Measurements from ENCODE around the gene TMEM229A. TPM values are rescaled to one million over a fixed set of nuclear protein-coding genes. Genes with fewer than 3 reads are reported as not detected.
"Not testable (repeated sequence)": the region's sequence is repeated elsewhere in the genome, so short reads cannot be mapped to it uniquely, and the experiment has no call there.

The TMEM229A gene
- not detected in 2 replicates for total RNA-seq
- not detected in 2 replicates for polyA plus RNA-seq
- polyA plus RNA-seq (2011; cell fraction: cytosol; rRNA removed): not detected in 2 replicates
- not detected in 2 replicates for polyA plus RNA-seq (2011; cell fraction: nucleus; rRNA removed)
- not detected in 2 replicates for polyA plus RNA-seq (2012)
- polyA minus RNA-seq: not detected in 2 replicates
- not detected for polyA minus RNA-seq (2011; cell fraction: cytosol; rRNA and poly(A)+ RNA removed)
- polyA minus RNA-seq (2011; cell fraction: nucleus; rRNA and poly(A)+ RNA removed): not detected in 2 replicates
- Bru-seq, nascent RNA: not detected
- not detected for BruChase-seq, experiment 1, labeled RNA remaining after a 6-hour chase
- not detected for BruChase-seq, experiment 2, labeled RNA remaining after a 2-hour chase
- long read RNA-seq: 0 reads

- CTCF ChIA-PET: interaction anchor here (1.0 to 1.3 kb wide), 5 partner anchors 12 to 69 kb away, joined by 3 to 7 read pairs (median 3); no protein-coding TSS in a partner anchor
- DNase-seq (ENCODE audit: low read depth, low spot score) (peak; percentile 46), FAIRE-seq (no peak)
- dilution Hi-C loops (cut with MboI; ENCODE audit: extremely low pct_ligation_motif_present, low sequenced_read_pairs) (no loop called here), intact Hi-C loops (cut with micrococcal nuclease) (loop anchor here (1.0 to 5.0 kb wide), 2 partner anchors 52 to 755 kb away; no protein-coding TSS in a partner anchor)
- Histone ChIP-seq H3K4me1 (ENCODE audit: control insufficient read depth, extremely low read depth, insufficient read depth, low read length) (peaks cover 10% of the 10 kb centered on the region), H3K4me3 (replicated peaks in 1 of 3; ENCODE audit: insufficient read depth in 1 of 3, low read depth in 1 of 3, low read length in 3 of 3) (peak within 1 kb of the TSS in 2 of 3 experiments; percentile 21 to 28), H4K20me1 (replicated peaks; ENCODE audit: control insufficient read depth, extremely low read depth, insufficient read depth, low read length) (peaks cover 2% of the 10 kb centered on the region), H3K27me3 (ENCODE audit: control insufficient read depth in 2 of 2, insufficient read depth in 2 of 2, low read length in 2 of 2) (peaks cover 36 to 71% of the 10 kb centered on the region in 2 experiments), H3K9ac (replicated peaks; ENCODE audit: extremely low read depth, insufficient read depth, low read length) (no peak within 1 kb of the TSS), H3K9me1 (replicated peaks; ENCODE audit: control insufficient read depth, extremely low read depth, insufficient read depth, low read length) (no peaks in the 10 kb centered on the region), H3K79me2 (ENCODE audit: control insufficient read depth, insufficient read depth, low read length) (no peaks in the 10 kb centered on the region), H3K36me3 (ENCODE audit: control insufficient read depth in 2 of 2, extremely low read depth in 1 of 2, insufficient read depth in 2 of 2, low read length in 2 of 2) (no peaks in the 10 kb centered on the region), H3K9me3 (replicated peaks; ENCODE audit: control insufficient read depth, insufficient read depth, low read length) (no peaks in the 10 kb centered on the region), H3K4me2 (ENCODE audit: insufficient read depth, low read length) (peak within 1 kb of the TSS; percentile 64), H2AFZ (ENCODE audit: low read depth, low read length) (peak within 1 kb of the TSS; percentile 34), H3K27ac (ENCODE audit: insufficient read depth, low read depth, low read length) (no peak within 1 kb of the TSS)
- POLR2A ChIA-PET: no interaction called here
- TF ChIP-seq FOS (IDR thresholded peaks at IDR 0.05; ENCODE audit: borderline replicate concordance, insufficient read depth, low read length) (no peak), CTCF (IDR thresholded peaks at IDR 0.05; ENCODE audit: extremely low read depth in 1 of 2, insufficient read depth in 1 of 2, low read depth in 1 of 2, low read length in 2 of 2) (no peak), POLR2AphosphoS5 (IDR thresholded peaks at IDR 0.05; ENCODE audit: insufficient read depth, low read depth, low read length) (no peak), POLR2A (IDR thresholded peaks at IDR 0.05; ENCODE audit: low read depth, low read length) (no peak), JUN (IDR thresholded peaks at IDR 0.05; ENCODE audit: borderline replicate concordance, insufficient read depth, insufficient read length, low read depth) (no peak), GATA2 (IDR thresholded peaks at IDR 0.05; ENCODE audit: insufficient read depth, insufficient read length, low read depth, low read length) (no peak), EZH2 (IDR thresholded peaks at IDR 0.05; ENCODE audit: borderline replicate concordance, low read depth, low read length, severe bottlenecking) (peak; percentile 72), MYC (IDR thresholded peaks at IDR 0.05; ENCODE audit: low read depth, low read length) (no peak)
- no TSS peak for BruUV-seq (replicated peaks)
These were observed at the start of gene TMEM229A for GRCh38 chr7:124032369-124033094. Gene TMEM229A, minus strand, starts transcription at chr7:124033067. Its CDS starts 64 bp downstream, at chr7:124033003.

GRCh38 chr7:124082234-124082633, 49.4 kb upstream of the TMEM229A start:
- DNase-seq (ENCODE audit: low read depth, low spot score); H3K9me3 ChIP-seq (replicated peaks; ENCODE audit: control insufficient read depth, insufficient read depth, low read length); dilution Hi-C loops (cut with MboI; ENCODE audit: extremely low pct_ligation_motif_present, low sequenced_read_pairs); H3K27me3 ChIP-seq (ENCODE audit: control insufficient read depth in 2 of 2, insufficient read depth in 2 of 2, low read length in 2 of 2); H2AFZ ChIP-seq (ENCODE audit: low read depth, low read length); H3K4me3 ChIP-seq (replicated peaks in 1 of 3; ENCODE audit: insufficient read depth in 1 of 3, low read depth in 1 of 3, low read length in 3 of 3); H3K36me3 ChIP-seq (ENCODE audit: control insufficient read depth in 2 of 2, extremely low read depth in 1 of 2, insufficient read depth in 2 of 2, low read length in 2 of 2); CTCF ChIA-PET; H4K20me1 ChIP-seq (replicated peaks; ENCODE audit: control insufficient read depth, extremely low read depth, insufficient read depth, low read length); BruUV-seq (replicated peaks); H3K27ac ChIP-seq (ENCODE audit: insufficient read depth, low read depth, low read length); POLR2A ChIA-PET; FAIRE-seq; H3K79me2 ChIP-seq (ENCODE audit: control insufficient read depth, insufficient read depth, low read length); H3K9me1 ChIP-seq (replicated peaks; ENCODE audit: control insufficient read depth, extremely low read depth, insufficient read depth, low read length); H3K4me2 ChIP-seq (ENCODE audit: insufficient read depth, low read length); H3K9ac ChIP-seq (replicated peaks; ENCODE audit: extremely low read depth, insufficient read depth, low read length): not testable (repeated sequence)
- H3K4me1 ChIP-seq (ENCODE audit: control insufficient read depth, extremely low read depth, insufficient read depth, low read length): peaks cover 23% of the 10 kb centered on the region
- intact Hi-C loops (cut with micrococcal nuclease): loop anchor here (5.0 kb wide), 1 partner anchor 760 kb away; no protein-coding TSS in a partner anchor
